GM18507 (cell line): ENCODE measurements around the gene MORC4.
"Not testable (repeated sequence)": the region's sequence is repeated elsewhere in the genome, so short reads cannot be mapped to it uniquely, and the experiment has no call there.

Source experiments
- DNase-seq: peaks from one replicate; pipeline ENCODE4 v3.0.0; 2011; ENCODE audit warnings: low read depth; ENCODE audit not compliant: insufficient read length; ENCODE audit errors: extremely low spot score
- FAIRE-seq: peaks from 2 replicates; lab custom pipeline; 2011; peaks lifted over from hg19 to GRCh38; lab: Jason Lieb, UNC

MORC4 gene

DNA sequence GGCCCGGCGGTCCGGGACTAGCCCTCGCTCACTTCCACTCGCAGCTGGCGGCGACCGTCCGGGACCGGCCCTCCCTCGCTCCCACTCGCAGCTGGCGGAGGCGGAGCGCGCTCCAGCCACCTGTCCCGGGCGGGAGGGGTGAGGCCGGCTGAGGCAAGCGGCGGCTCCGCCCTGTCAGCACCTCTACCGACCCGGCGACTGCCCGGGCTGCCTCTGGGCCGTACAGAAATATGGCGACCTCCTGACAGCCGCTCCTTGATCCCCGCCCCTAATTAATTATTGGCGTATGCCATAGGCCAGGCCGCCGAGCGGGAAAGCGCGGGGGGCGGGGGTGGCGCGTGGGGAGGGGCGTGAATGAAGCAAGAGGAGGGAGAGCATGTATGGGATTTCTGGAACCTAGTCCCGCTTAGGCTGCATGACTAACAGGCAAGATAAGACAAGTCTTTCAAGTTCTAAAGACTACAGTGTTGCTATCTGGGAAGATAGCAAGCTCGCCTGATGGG is at the start of gene MORC4:
TSS of gene MORC4 (minus strand) at position 200 of the 503 bp plus-strand sequence. CDS start 243 bp downstream, outside the sequence.
- no peak for FAIRE-seq
- no peak for DNase-seq

DNA sequence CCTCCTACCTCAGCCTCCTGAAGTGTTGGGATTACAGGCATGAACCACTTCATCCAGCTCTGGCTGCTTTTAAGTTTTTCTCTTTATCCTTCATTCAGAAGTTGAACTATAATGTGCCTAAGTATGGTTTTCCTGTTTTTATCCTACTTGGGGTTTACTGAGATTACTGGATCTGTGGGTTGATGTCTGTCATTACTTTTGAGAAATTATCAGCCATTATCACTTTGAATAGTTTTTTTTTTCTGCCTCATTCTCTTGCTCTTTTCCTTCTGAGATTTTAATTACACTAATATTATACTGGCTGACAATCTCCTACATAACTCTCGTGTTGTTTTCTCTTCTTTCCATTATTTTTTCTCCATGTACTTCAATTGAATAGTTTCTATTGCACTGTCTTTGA is 47.6 kb upstream of the MORC4 start:
- no peak for FAIRE-seq

DNA sequence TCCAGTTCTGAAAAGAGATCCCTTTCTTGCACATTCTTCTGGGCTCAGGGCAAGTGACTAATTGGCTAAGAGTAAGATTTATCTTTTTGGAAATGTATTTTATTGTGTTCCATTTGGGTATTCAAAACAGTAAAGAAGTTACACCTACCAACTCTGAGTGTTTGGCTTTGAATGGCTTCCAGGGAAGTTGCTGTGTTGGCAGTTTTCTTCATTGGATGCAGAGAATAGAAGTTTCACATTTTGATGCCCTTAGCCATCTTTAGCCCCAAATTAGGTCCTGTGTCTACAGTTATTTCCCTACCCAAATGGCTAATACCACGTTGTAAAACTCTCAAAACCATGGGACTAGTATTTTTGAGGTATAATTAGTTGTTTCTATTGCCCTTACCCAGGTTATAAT is 29.7 kb upstream of the MORC4 start:
- FAIRE-seq (no peak), DNase-seq (no peak)

More for the DNA sequence above, 47.6 kb upstream of the MORC4 start:
- DNase-seq = no peak

DNA sequence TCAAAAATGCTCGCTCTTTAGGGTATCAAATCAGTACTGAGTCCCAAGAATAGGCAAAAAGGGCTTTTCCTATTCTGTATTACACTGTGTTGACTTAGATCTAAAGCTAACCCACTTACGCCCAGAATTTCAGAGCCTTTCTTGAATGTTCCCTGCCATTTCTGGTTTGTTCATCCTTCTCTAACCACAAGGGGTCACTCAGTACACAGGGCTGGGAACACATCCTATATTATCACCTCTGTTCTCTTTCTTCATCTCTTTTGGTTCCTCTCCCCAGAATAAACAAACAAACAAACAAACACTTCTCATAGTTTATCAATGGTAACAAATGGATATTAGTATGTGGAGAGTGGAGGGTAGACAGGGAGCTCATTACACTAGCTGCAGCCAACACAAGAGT is 25.5 kb upstream of the MORC4 start:
- no peak for DNase-seq
- peak; percentile 80 for FAIRE-seq

DNA sequence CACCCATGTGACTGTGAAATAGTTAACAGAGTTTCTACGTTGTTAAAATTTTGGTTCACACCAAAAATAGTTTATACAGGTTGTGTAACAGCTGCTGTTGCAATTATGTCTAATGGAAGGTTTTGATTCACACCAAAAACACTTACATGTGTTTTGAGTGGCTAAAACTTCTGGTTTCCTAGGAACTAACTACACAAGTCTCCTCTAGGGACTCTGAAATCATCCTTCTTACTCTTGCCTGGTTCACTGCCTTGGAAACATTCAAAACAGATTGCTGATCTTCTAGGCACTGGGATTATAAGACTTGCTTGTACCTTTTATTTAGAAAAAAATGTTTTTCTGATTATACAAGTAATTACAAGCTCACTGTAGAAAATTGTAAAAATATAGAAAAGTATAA is 14.9 kb upstream of the MORC4 start:
- FAIRE-seq (no peak), DNase-seq (no peak)

DNA sequence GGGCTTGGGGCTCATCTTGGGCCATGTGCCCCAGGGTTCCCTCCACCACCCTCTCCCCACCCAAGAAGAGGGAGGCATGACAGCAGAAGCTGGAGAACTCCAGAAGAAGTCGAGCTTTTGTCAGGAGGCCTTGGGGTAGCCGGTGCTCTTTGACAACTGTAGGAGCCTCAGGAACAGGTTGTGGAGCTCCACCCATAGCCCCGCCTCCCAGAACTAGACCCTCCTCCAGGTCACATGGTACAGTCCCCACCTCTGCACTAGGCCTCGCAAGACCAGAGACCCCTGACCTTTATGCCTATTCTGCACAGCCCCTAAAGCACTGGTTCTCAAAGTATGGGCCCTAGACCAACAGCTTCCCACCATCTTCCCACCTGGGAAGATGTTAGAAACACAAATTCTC is 8.0 kb upstream of the MORC4 start:
- no peak for DNase-seq
- no peak for FAIRE-seq

DNA sequence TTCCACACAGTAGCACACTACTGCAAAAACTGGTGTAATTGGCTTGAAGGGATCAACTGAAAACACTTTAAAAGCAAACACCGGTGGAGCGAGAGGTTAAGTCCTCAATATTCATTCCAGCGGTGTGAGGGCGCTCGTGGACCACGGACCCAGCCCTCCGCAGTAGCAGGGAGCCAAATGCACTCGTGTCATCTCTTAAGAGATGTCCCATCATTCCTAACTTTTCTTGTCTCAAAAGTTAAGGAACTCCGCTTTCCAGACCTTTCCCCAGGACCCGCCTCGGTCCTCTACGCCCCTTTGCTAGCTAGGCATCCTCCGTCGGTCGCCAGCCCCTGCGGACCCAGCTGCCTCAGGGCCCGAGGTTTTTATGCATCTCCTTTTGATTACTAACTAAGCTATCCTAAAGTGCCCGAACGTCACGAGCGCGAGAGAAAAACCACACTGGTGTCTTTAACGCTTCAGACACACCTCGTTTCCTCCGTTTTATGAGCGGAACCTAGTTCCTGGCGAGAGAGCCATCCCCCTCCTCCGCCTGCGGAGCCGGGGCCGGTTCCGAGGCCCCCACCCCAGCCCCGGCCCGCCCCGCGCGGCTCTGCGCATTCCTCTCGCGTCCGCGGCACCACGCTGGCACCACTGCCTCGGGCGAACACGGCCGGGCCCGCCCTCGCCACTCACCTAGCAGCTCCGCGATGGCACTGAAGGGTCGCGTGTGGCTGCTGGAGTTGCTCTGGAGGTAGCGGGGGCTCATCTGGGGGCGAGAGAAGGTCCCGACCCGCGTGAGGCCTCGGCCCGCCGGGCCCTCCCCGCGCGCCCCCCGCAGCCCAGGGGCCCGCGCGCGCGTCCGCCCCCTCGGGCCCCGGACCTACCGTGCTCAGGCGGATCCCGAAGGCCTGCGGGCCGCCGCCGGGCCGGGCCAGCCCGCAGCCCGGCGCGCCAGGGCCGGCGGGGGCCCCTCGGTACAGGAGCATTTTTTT is 723 bp downstream of the MORC4 start:
- no peak for DNase-seq
- FAIRE-seq = peak; percentile 82

DNA sequence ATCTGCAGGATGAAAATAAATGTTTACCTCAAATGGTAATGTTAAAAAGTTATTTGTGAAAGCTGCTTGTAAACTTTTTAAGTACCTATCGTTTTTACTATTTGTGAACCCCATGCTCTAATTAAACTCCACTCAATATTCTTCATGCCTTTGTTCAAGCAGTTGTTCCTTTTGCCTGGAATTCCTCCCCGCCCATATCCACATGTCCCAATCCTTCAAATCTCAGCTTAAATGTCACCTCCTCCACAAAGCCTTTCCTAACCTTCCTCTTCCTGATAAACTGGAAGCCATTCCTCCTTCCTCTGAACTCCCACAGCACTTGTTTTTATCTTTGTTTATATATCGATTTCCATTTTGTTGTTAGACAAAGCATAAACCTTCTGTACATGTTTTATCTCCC is 2.4 kb downstream of the MORC4 start:
- no peak for DNase-seq
- no peak for FAIRE-seq

DNA sequence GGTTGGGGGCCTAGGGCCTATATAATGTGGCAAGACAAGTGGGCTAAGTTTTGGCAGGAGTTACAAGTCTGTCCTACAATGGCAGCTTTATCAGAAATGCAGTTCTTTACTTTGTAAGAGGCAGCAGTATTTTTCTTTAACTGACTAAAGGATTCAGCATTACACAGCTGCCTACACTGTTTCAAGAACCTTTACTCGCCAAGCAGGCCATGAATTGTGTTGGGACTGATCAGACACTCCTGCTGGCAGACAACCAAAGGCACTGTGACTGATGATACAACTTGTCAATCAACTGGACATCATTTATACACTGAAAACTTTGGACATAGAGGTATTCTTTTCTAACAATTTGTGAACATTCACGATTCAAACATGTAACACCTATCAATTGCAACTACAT is 4.3 kb downstream of the MORC4 start:
- FAIRE-seq (no peak), DNase-seq (no peak)

DNA sequence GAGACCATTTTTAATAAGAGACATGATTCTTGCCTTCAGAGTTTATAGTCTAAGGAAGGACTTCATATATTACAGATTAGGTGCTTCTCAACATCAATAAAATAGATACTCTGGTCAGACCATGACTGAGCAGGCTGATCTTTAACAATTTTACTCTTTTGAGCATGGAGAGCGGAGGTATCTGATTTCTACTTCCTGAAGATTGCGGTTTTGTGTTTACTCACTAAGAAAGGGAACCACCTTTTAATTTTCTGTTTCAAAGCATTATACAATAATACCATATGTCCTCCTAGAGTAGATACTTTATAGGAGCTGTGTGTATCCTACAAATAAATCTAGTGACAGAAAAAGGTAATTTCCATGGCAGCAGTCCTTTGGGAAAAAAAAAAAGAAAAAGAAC is 12.5 kb downstream of the MORC4 start:
- no peak for FAIRE-seq
- DNase-seq = no peak

DNA sequence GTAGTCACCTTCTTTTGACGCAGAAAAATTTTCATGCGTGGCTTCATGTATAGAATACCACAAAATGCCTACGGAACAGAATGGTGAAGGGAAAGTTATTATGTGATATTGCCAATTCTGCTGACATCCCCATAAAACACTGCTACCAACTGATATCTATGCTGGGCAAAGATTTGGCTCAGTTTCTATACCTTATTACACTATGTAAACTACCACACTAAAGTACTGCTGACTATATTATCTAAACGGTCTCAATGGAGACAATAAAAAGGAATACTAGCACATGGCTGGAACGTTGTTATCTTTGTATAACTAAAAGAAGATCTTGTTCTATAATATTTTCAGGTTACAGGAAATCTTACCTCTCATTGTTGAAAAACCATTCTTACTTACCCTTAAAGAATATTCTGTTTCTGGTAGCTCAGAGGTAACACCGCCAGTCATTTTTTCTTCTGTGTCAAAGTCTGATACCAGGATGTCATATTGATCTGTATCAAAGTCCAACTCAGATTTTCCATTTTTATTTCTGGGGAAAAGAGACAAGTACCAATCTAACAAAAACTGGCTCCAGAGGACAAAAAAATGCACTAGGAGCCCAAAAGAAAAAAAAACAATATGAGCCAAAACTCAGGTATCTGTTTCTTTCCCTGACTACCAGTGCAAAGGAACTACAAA is 18.9 kb downstream of the MORC4 start:
- DNase-seq (no peak), FAIRE-seq (no peak)

DNA sequence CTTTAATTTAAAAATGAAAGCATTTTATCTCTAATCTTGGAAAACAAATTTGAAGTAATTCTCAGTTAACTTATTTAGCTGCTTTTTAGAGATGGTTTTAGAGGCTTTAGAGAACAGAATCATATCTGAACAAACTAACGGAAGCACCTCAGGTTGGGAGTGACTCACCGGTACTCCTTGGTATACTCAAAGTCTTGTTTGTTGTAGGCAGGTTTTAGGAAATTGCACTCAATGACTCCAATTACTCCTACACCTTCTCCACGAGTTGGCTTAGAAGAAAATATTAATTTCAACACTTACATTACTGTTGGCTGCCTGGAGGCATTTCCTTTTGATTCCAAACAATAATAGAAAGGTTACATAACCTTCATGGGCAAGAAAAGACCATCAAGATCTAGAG is 23.6 kb downstream of the MORC4 start:
- DNase-seq (no peak), FAIRE-seq (no peak)

DNA sequence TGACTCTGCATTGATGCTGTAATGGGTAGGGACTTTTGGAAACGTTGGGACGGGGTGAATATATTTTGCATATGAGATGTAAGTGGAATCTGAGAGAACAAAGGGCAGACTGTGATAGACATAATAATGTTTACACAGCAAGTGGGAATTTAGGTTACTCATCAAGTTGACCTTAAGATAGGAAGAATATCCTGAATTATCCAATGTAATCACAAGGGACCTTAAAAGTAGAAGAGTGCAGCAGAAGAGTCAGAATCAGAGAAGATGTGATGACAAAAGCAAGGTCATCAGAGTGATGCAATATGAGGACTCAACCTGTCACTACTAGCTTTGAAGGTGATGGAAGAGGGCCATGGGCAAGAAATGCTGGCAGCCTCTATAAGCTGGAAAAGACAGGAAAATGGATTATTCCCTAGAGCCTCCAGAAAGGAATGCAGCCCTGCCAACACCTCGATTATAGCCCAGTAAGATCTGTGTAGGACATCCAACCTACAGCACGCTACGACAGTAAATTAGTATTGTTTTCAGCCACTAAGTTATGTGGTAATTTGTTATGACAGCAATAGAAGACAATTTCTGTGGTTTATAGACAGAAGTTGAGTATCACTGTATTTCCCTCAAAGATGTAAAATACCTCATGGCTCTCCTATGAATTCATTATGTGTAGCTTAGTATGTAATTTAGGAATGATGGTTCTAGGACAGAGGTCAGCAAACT is 26.4 kb downstream of the MORC4 start:
- FAIRE-seq = no peak
- DNase-seq = no peak

DNA sequence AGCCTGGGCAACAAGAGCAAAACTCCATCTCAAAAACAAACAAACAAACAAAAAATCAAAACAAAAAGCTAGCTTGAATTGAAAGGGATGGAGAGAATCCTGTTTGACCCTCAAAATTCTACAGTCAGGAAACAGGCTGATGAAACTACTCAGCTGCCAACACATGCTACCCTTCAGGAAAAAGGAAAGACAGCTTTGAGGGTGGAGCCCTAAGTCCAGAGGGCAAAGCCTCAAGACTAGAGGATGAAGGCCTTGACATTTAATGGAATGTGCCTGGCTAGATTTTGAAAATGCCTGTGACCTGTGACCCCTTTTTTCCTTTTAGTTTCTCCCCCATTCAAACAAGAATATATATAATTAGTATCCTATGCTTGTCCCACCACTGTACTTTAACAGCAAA is 27.1 kb downstream of the MORC4 start:
- no peak for DNase-seq
- no peak for FAIRE-seq

DNA sequence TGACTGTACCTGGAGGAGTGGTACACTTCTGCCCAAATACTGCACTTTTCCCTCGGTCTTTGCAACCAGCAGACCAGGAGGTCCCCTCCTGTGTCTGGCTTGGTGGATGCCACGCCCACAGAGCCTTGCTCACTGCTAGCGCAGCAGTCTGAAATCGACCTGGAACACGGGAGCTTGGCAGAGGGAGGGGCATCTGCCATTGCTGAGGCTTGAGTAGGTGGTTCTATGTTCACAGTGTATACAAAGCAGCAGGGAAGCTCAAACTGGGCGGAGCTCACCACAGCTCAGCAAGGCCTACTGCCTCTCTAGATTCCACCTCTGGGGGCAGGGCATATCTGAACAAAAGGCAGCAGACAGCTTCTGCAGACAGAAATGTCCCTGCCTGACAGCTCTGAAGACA is 33.5 kb downstream of the MORC4 start:
- DNase-seq, FAIRE-seq: not testable (repeated sequence)

DNA sequence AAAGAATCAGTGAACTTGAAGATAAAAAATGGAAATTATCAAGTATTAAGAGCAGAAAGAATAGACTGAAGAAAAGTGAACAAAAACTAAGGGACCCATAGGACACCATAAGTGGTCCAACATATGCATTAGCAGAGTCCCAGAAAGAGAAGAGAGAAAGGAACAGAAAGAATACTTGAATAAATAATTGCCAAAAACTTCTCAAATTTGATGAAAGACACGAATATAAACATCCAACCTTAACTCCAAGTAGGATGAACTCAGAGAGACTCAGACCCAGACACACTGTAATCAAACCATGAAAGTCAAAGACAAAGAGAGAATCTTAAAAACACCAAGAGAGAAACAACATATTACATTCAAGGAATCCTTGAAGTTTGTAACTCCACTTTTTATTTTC is 35.7 kb downstream of the MORC4 start:
- DNase-seq (no peak), FAIRE-seq (no peak)

DNA sequence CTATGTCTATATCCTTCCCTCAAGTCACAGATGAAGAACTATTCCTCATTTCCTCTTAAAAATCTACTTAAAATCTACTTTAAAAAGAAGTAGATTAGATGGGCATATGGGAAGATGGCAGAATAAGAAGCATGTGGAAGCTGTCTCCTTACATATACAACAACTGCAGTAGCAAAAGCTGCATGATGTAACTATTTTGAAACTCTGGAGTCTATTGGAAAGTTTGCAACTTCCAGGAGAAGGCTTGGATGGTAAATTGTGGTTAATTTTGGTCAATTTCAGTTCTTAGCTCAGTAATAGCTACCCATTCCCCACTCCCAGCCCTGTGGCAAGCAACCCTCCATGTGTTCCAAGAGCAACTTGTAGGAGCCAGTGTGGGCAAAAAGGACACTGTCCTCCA is 36.9 kb downstream of the MORC4 start:
- FAIRE-seq (no peak), DNase-seq (no peak)

DNA sequence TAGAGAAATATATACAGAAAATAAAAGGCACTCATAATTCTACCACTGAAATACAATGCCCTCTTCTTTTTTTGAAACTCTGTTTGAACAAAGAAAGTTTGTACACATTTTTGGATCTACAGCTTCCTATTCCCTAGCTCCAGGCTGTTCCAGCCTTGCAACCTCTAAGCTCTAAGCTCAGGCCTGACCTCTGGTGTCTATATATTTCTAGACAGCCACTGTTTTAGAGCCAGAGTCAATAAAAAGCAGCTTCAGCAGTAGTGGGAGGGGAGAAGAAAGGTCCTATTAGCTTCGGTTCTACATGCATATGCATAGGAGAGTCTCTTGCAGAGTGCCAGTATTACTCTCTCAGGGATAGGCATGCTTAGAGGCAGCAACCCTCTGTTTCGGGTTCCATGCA is 40.1 kb downstream of the MORC4 start:
- no peak for FAIRE-seq
- no peak for DNase-seq

DNA sequence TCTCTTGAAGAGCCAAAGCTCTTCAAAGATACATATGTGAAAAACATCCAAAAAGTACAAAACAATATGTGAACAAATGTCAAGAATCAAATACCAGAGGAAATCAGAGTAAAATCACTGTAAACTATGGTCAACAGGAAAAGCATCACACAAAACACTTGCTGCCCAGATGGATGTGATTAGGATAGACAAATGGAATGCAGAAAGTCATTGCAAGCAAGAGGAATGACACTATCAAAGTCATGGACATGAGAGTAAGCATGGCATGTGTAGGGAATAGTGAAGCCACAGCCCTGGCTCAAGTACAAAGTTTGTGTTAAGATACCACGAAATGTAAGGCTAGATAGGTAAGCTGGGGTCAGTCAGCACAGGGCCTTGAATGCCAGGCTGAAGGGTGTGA is 42.2 kb downstream of the MORC4 start:
- FAIRE-seq (no peak), DNase-seq (no peak)
